Measurements from ENCODE around the gene YIPF4.

- TF ChIP-seq SMC3 (IDR thresholded peaks at IDR 0.05; ENCODE audit: low read depth, low read length) (no peak), CTCF (conservative IDR thresholded peaks at IDR 0.05; ENCODE audit: low read depth, low read length) (no peak), CEBPB (IDR thresholded peaks at IDR 0.05; ENCODE audit: low read depth, low read length) (no peak), POLR2A (IDR thresholded peaks at IDR 0.05; ENCODE audit: low read depth, low read length) (no peak)
Observed at GRCh38 chr2:32271063-32271462, 6.6 kb upstream of the YIPF4 start.

Measured in IMR-90 (cell line).